ENCODE results near the gene MPZL1. TPM values are rescaled to one million over a fixed set of nuclear protein-coding genes. Genes with fewer than 3 reads are reported as not detected.

MPZL1 gene
- total RNA-seq, 1 experiment from 2014 or later: 52.1 TPM

DNA sequence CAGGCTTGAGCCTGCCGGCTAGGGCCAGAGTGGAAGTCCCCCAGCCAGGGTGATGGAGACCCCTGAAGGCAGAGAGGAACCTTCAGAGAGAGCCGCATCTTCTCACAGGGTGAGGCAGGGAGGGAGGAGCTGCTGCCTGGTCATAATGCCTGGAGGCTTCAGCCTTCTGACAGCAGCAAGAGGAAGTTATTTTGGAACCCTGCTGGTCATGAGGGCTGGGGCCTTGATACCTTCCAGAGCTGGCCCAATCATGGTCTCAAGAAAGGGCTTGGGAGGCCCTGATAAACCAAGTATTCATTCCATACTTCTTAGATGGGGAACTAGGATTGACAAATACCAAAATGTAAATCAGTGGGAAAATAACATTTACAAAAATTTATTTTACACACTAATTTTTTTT, 26.6 kb upstream of the MPZL1 start:
- DNase-seq (ENCODE audit: low read depth): no peak

DNA sequence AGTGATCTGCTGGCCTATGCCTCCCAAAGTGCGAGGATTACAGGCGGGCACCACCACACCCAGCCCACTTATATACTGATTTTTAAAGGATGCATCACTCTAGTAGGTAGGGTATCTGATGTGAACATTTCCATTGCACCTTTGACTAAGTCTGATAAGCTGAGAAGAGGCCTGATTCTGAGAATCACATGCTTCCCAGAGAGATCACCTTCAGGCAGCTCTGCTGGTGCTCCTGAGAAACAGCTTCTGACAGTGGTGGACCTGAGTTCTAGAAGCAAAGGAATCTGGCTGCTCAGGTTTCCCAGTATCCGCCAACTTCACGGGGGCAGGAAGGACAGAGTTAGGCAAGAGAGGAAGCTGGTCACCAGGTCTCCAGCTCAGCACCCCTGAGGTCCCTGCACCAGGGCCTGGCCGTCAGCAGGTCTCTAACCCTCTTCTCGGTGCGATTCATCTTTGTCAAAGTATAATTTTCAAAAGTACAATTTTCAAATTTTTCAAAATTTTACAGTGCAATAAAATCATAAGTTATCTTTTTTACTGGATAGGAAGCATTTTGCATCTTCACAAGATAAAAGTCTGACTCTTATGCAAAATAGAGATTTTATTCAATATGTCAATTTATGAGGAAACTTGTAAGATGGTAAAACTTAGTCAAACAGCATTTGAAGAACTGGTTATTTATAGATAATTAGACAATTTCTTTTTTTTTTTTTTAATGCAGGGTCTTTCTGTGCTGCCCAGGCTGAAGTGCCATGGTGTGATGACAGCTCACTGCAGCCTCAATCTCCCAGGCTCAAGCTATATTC, 25.8 kb upstream of the MPZL1 start:
- no peak for DNase-seq (ENCODE audit: low read depth)

DNA sequence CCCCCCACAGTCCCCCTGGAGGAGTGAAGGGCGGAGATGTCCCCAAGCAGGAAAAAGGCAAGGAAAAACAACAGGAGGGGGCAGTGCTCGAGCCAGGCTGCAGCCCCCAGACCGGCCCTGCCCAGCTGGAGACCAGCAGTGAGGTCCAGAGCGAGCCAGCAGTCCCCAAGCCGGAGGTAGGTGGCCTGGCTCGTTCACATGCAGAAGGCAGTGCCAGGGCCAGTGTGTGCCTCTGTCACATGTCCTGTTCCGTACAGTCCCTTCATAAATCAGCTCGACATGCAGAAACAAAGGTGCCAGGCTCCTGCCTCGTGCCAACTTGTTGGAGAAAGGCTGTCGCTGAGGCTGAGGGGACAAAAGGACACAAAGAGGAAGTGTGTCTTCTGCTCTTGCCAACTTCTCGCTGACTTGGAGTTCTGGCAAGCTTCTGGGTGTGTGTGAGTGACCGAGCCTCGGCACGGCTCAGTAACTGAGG, 24.1 kb upstream of the MPZL1 start:
- no peak for DNase-seq (ENCODE audit: low read depth)

GRCh38 chr1:167698313-167698712, 23.5 kb upstream of the MPZL1 start:
- DNase-seq (ENCODE audit: low read depth): no peak

DNA sequence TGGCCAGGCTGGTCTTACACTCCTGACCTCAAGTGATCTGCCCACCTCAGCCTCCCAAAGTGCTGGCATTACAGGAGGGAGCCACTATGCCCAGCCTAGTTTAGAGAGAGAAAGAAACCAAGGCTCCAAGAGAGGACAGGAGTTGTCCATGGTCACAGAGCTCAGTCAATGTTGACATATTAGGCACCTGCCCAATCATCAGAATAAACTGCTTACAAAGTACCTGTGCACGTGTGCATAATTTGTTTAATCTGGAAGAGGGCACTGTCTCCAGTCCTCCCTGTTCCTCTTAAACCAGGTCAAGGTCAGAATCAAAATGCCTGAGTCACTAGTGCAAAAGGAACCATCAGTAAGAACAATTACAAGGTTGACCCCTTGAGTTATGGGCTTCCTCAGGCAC, 20.3 kb upstream of the MPZL1 start:
- DNase-seq (ENCODE audit: low read depth): no peak

DNA sequence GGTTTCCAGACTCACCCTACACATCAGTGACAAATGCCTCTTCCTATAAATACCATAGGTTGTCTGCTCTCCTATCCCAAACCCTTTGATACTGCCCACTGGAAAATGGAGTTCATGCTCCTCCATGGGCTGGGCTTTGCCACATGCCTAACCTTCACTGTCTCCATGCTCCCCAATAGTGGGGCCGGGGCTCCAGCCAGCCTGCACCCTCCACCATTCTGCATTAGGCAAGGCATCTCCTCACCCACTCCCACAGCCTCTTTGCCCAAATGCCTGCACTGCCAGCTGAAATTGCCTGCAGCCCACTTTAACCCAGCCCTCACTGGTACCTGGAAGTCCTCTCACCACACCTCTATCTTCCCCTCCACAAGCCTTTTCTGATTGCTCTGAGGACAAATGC, 18.2 kb upstream of the MPZL1 start:
- DNase-seq (ENCODE audit: low read depth): no peak

- DNase-seq (ENCODE audit: low read depth): no peak
Observed at GRCh38 chr1:167704715-167705114, 17.1 kb upstream of the MPZL1 start.

DNA sequence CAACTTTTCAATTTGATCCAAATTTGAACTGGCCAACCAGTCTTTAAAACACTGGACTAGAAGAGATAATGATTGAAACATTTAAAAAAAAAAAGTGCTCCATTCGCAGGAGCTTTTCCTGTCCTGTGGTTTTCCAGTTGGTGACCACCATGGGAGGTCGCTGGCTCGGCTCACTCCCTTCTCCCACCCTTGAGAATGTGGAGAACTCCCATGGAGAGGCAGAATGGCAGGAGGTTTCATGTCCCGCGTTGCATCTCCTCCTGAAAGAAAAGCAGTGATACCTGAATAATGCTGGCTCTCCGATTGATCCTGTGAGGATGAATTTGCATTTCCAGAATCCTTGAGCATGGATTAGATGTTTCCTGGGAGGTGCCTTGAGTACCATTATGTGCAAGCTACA, 16.5 kb upstream of the MPZL1 start:
- DNase-seq (ENCODE audit: low read depth): no peak

GRCh38 chr1:167706363-167706762, 15.4 kb upstream of the MPZL1 start:
- no peak for DNase-seq (ENCODE audit: low read depth)

DNA sequence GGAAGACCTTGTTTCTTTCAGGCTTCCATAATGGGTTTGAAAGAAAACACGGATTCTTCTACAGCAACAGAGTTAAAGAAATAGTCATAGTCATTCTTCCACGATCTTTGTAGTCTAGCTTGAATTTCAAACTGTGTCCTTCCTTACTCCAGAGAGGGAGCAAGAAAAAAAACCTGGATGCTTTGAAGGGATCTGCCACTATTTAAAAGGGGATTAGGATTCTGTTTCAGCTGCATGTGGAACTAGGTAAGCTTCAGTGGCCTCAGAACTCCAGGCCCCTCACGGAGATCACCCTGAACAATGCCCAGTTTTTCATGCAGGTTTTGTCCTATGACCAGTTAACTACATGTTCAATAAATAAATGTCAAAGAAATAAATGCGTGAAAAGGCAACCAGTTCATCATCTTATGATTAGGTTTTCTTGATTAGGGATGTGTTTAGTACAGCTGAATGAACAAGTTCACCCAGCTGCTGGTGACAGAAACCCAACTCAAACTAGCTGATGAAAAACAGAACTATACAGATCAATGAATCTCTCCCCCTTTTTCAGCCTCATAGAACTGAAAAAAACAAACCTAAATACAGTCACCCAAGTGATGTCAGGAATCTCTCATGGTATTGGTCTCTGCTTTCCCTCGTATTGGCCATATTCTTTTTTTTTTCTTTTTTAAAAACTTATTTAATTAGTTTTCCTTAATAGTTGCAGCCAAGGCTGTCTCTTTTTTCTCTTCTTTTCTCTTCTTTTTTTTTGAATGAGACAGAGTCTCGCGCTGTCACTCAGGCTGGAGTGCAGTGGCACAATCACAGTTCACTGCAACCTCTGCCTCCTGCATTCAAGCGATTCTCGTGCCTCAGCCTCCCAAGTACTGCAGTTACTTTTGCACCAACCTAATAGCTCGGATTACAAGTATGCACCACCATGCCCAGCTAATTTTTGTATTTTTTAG, 14.6 kb upstream of the MPZL1 start:
- no peak for DNase-seq (ENCODE audit: low read depth)

DNA sequence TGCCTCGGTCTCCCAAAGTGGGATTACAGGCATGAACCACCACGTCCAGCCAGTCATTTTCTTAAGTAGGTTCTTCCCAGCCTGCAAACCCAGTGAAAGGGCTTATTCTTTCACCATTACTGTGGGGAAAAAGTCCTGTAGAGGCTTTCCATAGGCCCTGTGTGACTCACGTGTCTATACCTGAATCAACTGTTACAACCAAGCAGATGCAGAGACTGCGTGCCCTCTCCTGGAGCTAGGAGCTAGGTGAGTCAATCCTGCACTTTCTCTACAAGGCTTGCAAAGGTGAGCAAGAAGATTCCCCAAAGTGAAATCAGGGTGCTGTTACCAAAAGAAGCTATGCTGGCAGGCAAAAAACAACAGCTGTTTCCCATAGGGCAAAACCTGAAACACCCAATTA, 13.8 kb upstream of the MPZL1 start:
- no peak for DNase-seq (ENCODE audit: low read depth)

GRCh38 chr1:167708940-167709389, 12.8 kb upstream of the MPZL1 start:
- DNase-seq (ENCODE audit: low read depth): peak; percentile 61

- DNase-seq (ENCODE audit: low read depth): no peak
Observed at GRCh38 chr1:167710836-167711235, 10.9 kb upstream of the MPZL1 start.

DNA sequence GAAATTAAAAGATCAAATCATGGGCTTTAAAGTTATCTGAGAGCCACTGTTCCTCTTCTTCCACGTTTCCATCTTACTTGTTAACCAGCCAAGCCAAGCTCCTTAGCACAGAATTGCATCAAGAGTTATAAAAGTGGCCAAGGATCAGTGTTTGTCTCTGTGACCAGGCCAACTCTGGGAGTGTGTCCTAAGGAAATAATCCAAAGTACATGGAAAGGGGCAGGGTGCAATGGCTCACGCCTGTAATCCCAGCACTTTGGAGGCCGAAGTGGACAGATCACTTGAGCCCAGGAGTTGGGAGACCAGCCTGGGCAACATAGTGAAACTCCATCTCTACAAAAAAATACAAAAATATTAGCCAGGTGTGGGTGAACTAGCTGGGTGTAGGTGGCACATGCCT, 10.0 kb upstream of the MPZL1 start:
- DNase-seq (ENCODE audit: low read depth): no peak

DNA sequence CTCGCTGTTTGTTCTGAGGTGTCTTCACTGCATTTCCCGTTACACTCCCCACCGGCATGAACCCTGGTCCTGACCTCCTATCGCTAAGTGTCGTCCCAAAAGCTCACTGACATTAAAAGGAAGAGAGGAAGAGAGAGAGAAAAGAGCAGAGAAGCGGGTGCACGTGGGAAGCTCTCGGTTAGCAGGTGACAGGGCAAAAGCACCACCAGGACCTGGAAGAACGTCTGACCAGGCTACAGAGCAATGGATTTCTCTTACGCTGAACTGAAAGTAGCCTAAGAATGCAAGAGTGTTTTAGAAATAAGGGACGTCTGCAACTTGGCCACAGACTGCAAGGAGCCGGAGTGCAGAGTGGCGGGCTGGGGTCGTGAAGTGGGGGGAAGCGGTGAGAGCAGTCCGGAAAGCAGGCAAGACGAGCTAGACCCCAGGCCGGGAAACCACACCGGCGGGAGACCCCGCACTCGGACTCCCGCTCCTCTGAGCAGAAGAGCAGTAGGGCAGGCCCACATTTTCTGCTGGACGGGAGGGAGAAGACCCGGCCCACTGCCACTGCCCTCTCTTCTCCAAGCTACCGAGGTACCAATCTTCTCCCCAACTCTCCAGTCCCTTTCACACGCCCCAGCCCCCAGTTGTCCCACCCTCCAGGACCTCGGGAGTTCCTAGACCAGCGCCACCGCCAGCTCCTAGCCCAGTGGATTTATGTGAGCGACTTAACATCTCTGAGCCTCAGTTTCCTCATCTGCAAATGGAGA, 8.3 kb upstream of the MPZL1 start:
- no peak for DNase-seq (ENCODE audit: low read depth)

- DNase-seq (ENCODE audit: low read depth): no peak
Observed at GRCh38 chr1:167714098-167714438, 7.7 kb upstream of the MPZL1 start.

GRCh38 chr1:167714439-167715156, 7.2 kb upstream of the MPZL1 start:
- peak; percentile 90 for DNase-seq (ENCODE audit: low read depth)

DNA sequence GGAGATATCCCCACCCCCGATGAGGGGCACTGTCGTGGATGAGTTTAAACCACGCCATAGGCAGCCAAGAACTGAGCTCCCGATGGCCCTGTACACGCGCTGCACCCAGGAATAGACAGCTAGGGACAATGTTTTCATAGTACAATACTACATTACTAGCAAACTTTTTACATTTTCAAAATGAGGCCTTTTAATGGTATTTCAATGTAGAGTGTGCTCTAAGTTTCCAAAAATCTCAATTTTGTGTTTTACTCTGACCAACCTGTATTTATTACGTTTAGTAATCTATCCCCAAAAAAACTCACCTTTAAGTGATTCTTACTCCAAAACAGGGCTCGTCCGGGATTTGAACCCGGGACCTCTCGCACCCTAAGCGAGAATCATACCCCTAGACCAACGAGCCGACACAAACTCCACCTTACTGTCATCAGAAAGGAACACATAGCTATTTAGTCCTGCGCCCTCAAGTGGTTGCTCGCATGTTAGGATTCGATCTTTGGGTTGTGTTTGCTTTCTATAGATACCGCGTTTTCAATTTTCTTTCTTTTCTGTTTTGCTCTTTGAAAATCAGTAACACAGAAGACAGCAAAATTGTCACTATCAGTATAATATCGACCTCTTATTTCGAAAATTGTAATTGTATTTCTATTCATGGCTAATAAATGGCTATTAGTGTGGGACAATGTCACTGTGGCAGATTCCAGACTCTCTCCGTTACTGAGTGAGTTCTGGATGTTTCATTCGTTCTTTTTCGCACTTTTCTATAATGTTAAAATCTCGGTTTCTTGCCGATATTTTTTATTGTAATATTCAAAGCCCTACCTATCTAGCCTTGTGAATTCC, 6.4 kb upstream of the MPZL1 start:
- peak; percentile 84 for DNase-seq (ENCODE audit: low read depth)

- no peak for DNase-seq (ENCODE audit: low read depth)
Observed at GRCh38 chr1:167716000-167716271, 5.8 kb upstream of the MPZL1 start.

DNA sequence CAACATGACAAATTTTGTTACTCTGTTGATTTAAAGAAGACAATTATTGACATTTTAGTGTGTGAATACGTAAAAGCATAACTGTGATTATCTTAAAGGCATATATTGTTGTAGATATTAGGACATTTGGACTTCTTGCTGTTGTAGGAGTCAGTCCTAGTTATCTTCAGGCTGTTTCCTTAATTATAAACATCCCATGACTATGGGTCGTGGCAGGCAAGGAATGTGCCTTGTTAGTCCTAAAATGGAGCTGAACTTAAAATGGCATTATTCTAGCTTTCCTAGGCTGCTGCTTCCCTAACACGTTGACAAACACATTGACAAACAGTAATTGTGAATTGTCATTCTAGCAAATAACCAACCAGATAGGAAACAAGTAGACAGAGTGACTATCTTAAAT, 4.4 kb upstream of the MPZL1 start:
- DNase-seq (ENCODE audit: low read depth): no peak
